Spleen (tissue), 11 donors: ENCODE data around the gene PRR35. TPM values are rescaled to one million over a fixed set of nuclear protein-coding genes. Genes with fewer than 3 reads are reported as not detected.
A peak's percentile ranks its signal among the peaks of the same experiment; 100 is the strongest.

Source experiments
- DNase-seq: peaks from one replicate; pipeline ENCODE4 v3.0.0-alpha.2; 2020
- H3K27ac ChIP-seq, 8 donors: fragments of 200-600 bp; sonication (generic) in 7 of 8; 1 replicate in 4 of 8; 2 replicates in 4 of 8; pipeline versions ENCODE4 v1.5.0 to v1.8.0; 2016 to 2021; ENCODE audit warnings: inconsistent platforms in 4 of 8, mild to moderate bottlenecking in 4 of 8, moderate library complexity in 1 of 8
- H3K27me3 ChIP-seq, 7 donors: fragments of 200-600 bp; sonication (generic) in 6 of 7; replicated peaks in 1 of 7; 1 replicate in 4 of 7; 2 replicates in 3 of 7; pipeline versions ENCODE4 v1.5.0 to v1.8.0; 2016 to 2021; ENCODE audit warnings: inconsistent platforms in 3 of 7, mild to moderate bottlenecking in 1 of 7
- H3K36me3 ChIP-seq, 6 donors: fragments of 200-600 bp; sonication (generic) in 5 of 6; 1 replicate in 4 of 6; 2 replicates in 2 of 6; pipeline versions ENCODE4 v1.5.0 to v1.8.0; 2016 to 2021; ENCODE audit warnings: inconsistent platforms in 2 of 6
- H3K4me1 ChIP-seq, 6 donors: fragments of 200-600 bp; sonication (generic) in 5 of 6; 1 replicate in 3 of 6; 2 replicates in 3 of 6; pipeline versions ENCODE4 v1.5.0 to v1.8.0; 2016 to 2021; ENCODE audit warnings: inconsistent platforms in 3 of 6
- H3K4me3 ChIP-seq, 8 donors: fragments of 200-600 bp; sonication (generic) in 7 of 8; 1 replicate in 4 of 8; 2 replicates in 4 of 8; pipeline versions ENCODE4 v1.5.0 to v1.8.0; 2016 to 2021; ENCODE audit warnings: inconsistent platforms in 4 of 8, mild to moderate bottlenecking in 4 of 8, moderate library complexity in 2 of 8
- H3K9me3 ChIP-seq, 8 donors: fragments of 200-600 bp; sonication (generic) in 7 of 8; 1 replicate in 4 of 8; 2 replicates in 4 of 8; pipeline versions ENCODE4 v1.5.0 to v1.8.0; 2016 to 2021; ENCODE audit warnings: inconsistent platforms in 4 of 8
- CTCF ChIP-seq, 11 experiments: fragments of 200-600 bp in 7 of 11; fragments of 450-650 bp in 4 of 11; sonication (generic) in 4 of 11; IDR thresholded peaks in 8 of 11; conservative IDR thresholded peaks in 3 of 11; 1 replicate in 7 of 11; 2 replicates in 4 of 11; pipeline versions ENCODE4 v1.4.0 to v1.8.0; 2016 to 2021; ENCODE audit warnings: antibody characterized with exemption in 11 of 11, inconsistent platforms in 4 of 11, mild to moderate bottlenecking in 1 of 11
- POLR2A ChIP-seq, 3 donors: fragments of 450-650 bp; IDR thresholded peaks; one replicate each; pipeline ENCODE4 v1.5.1; 2017; ENCODE audit warnings: antibody characterized with exemption in 3 of 3, mild to moderate bottlenecking in 1 of 3
- POLR2AphosphoS5 ChIP-seq, 3 donors: sonication (generic); formaldehyde crosslinking; IDR thresholded peaks; one replicate each; pipeline ENCODE4 v1.5.1; 2017; ENCODE audit warnings: antibody characterized with exemption in 3 of 3
- WGBS, 5 donors: extraction: QIAGEN DNeasy Blood & Tissue Kit in 3 of 5; methylation state at CpG; one replicate each; pipeline versions ENCODE4 v1.1.5 to v1.1.7; 2013 to 2018; 5-methylcytosine and 5-hydroxymethylcytosine counted together
- intact Hi-C: fragments of 100-400 bp; cut with DNase I; formaldehyde crosslinking; loops from one replicate; pipeline ENCODE4 v1.15.0; 2023; ENCODE audit warnings: low total_unique reads
- polyA plus RNA-seq, 3 donors: library from polyadenylated mRNA; stranded (reverse); fragments of 200-250 nt; gene quantifications; one replicate each; pipeline ENCODE4 v1.2.1, GENCODE V29; 2013
- total RNA-seq, 7 donors: library from RNA; depleted of rRNA in 3 of 7; stranded (reverse); fragments of >200 nt in 3 of 7; fragmentation: NEBNext Ultra II Directional in 4 of 7; extraction: Animal tissue kit (Norgen Biotek cat#: 25700) in 4 of 7; gene quantifications; one replicate each; pipeline versions ENCODE4 v1.1.0 to v1.2.1, GENCODE V29; 2016 to 2021
- donor health status: healthy with polysubstance abuse.
- donor health status: DM: no; HTN: no; CAD: no; lungs with moderate emphysema.
- donor health status: DM: no; HTN: no; CAD: no.
- donor health status: Bipolar disorder and iron deficiency.
- donor health status: healthy.
- donor health status: DM: no; HTN: no; CAD: no.
- donor health status: DM: yes; HTN: yes; CAD: no.

PRR35 gene
- total and polyA plus RNA-seq, 10 donors: not detected

- peaks cover 0 to 17% (median 0%) of the 10 kb centered on the region in 6 donors for H3K36me3 ChIP-seq
- peaks cover 37 to 88% (median 69%) of the 10 kb centered on the region in 6 donors for H3K4me1 ChIP-seq
- peak overlapping the region; percentile 69 to 100 (median 83) for H3K27ac ChIP-seq
- intact Hi-C loops: no loop called here
- peak overlapping the region; percentile 61 to 84 (median 72) for H3K4me3 ChIP-seq
- no peaks in the 10 kb centered on the region for H3K9me3 ChIP-seq
- peak; percentile 88 for DNase-seq
- H3K27me3 ChIP-seq: no peaks in the 10 kb centered on the region
- TF ChIP-seq CTCF (IDR thresholded peaks at IDR 0.05 in 8 of 11, conservative IDR thresholded peaks at IDR 0.05 in 3 of 11): no peak
- peak in 1 of 3 donors; percentile 72 for TF ChIP-seq POLR2AphosphoS5 (IDR thresholded peaks at IDR 0.05)
- 1 to 4% (median 3%) methylated on average over 29 to 55 of the region's 55 CpGs for WGBS, 5 donors
Measured at GRCh38 chr16:528111-529011, 31.8 kb upstream of the PRR35 start.

- peak overlapping the region; percentile 61 to 84 (median 72) for H3K4me3 ChIP-seq
- H3K27me3 ChIP-seq: no peaks in the 10 kb centered on the region
- TF ChIP-seq POLR2AphosphoS5 (IDR thresholded peaks at IDR 0.05): peak in 2 of 3 donors; percentile 6 to 24
- no peak for TF ChIP-seq POLR2A (IDR thresholded peaks at IDR 0.05)
- peaks cover 37 to 88% (median 71%) of the 10 kb centered on the region in 6 donors for H3K4me1 ChIP-seq
- no peaks in the 10 kb centered on the region for H3K9me3 ChIP-seq
- intact Hi-C loops: no loop called here
- no peak for DNase-seq
- H3K36me3 ChIP-seq: peaks cover 0 to 24% (median 0%) of the 10 kb centered on the region in 6 donors
- H3K27ac ChIP-seq: peak overlapping the region; percentile 50 to 100 (median 83)
- WGBS, 5 donors: 33 to 41% (median 39%) methylated on average over 9 to 12 of the region's 12 CpGs
Measured at GRCh38 chr16:529012-529575, 31.1 kb upstream of the PRR35 start.

GRCh38 chr16:530111-530817 is 29.9 kb upstream of the PRR35 start:
- WGBS, 5 donors: 83 to 92% (median 88%) methylated on average over 9 to 23 of the region's 23 CpGs
- Histone ChIP-seq H3K27me3 (no peaks in the 10 kb centered on the region), H3K27ac (peak overlapping the region in 5 of 8 donors; percentile 82 to 100 (median 96)), H3K4me1 (peaks cover 36 to 88% (median 63%) of the 10 kb centered on the region in 6 donors), H3K36me3 (peaks cover 0 to 36% (median 0%) of the 10 kb centered on the region in 6 donors), H3K9me3 (no peaks in the 10 kb centered on the region), H3K4me3 (no peak overlapping the region)
- DNase-seq: no peak
- intact Hi-C loops: no loop called here
- TF ChIP-seq POLR2A (IDR thresholded peaks at IDR 0.05) (no peak), POLR2AphosphoS5 (IDR thresholded peaks at IDR 0.05) (peak in 1 of 3 donors; percentile 16)

GRCh38 chr16:531494-532125 is 28.6 kb upstream of the PRR35 start:
- no peak for DNase-seq
- Histone ChIP-seq H3K9me3 (no peaks in the 10 kb centered on the region), H3K36me3 (peaks cover 0 to 50% (median 9%) of the 10 kb centered on the region in 6 donors), H3K27ac (no peak overlapping the region), H3K27me3 (no peaks in the 10 kb centered on the region), H3K4me3 (no peak overlapping the region), H3K4me1 (peaks cover 23 to 81% (median 50%) of the 10 kb centered on the region in 6 donors)
- intact Hi-C loops: no loop called here
- WGBS, 5 donors: 83 to 90% (median 87%) methylated on average over 13 to 16 of the region's 16 CpGs
- TF ChIP-seq POLR2AphosphoS5 (IDR thresholded peaks at IDR 0.05) (no peak), CTCF (IDR thresholded peaks at IDR 0.05 in 8 of 11, conservative IDR thresholded peaks at IDR 0.05 in 3 of 11) (no peak), POLR2A (IDR thresholded peaks at IDR 0.05) (no peak)
